Measurements from ENCODE around the gene ENTHD1.

ENTHD1 gene

GRCh38 chr22:39893526-39893925 is at the start of gene ENTHD1:
Gene ENTHD1, minus strand, starts transcription at chr22:39893760. Its CDS starts 6,012 bp downstream, at chr22:39887748.
- DNase-seq (ENCODE audit: low read depth), result no peak

- no peak for DNase-seq (ENCODE audit: low read depth)
Measured at GRCh38 chr22:39943337-39943736, 49.8 kb upstream of the ENTHD1 start.

- DNase-seq (ENCODE audit: low read depth), result no peak
Measured at GRCh38 chr22:39942439-39943230, 49.1 kb upstream of the ENTHD1 start.

GRCh38 chr22:39941601-39942000 is 48.0 kb upstream of the ENTHD1 start:
- DNase-seq (ENCODE audit: low read depth), result no peak

GRCh38 chr22:39940757-39941305 is 47.3 kb upstream of the ENTHD1 start:
- no peak for DNase-seq (ENCODE audit: low read depth)

- DNase-seq (ENCODE audit: low read depth), result no peak
Measured at GRCh38 chr22:39939830-39940229, 46.3 kb upstream of the ENTHD1 start.

- DNase-seq (ENCODE audit: low read depth), result no peak
Measured at GRCh38 chr22:39938509-39939111, 45.0 kb upstream of the ENTHD1 start.

GRCh38 chr22:39937906-39938305 is 44.3 kb upstream of the ENTHD1 start:
- no peak for DNase-seq (ENCODE audit: low read depth)

GRCh38 chr22:39936523-39937145 is 43.1 kb upstream of the ENTHD1 start:
- DNase-seq (ENCODE audit: low read depth), result no peak

GRCh38 chr22:39935612-39936011 is 42.1 kb upstream of the ENTHD1 start:
- DNase-seq (ENCODE audit: low read depth), result no peak

GRCh38 chr22:39935116-39935515 is 41.6 kb upstream of the ENTHD1 start:
- DNase-seq (ENCODE audit: low read depth), result no peak

- DNase-seq (ENCODE audit: low read depth), result no peak
Measured at GRCh38 chr22:39933741-39934140, 40.2 kb upstream of the ENTHD1 start.

- peak; percentile 36 for DNase-seq (ENCODE audit: low read depth)
Measured at GRCh38 chr22:39932918-39933649, 39.5 kb upstream of the ENTHD1 start.

- DNase-seq (ENCODE audit: low read depth), result no peak
Measured at GRCh38 chr22:39932166-39932565, 38.6 kb upstream of the ENTHD1 start.

GRCh38 chr22:39931251-39931650 is 37.7 kb upstream of the ENTHD1 start:
- no peak for DNase-seq (ENCODE audit: low read depth)

- no peak for DNase-seq (ENCODE audit: low read depth)
Measured at GRCh38 chr22:39928536-39929520, 35.3 kb upstream of the ENTHD1 start.

- no peak for DNase-seq (ENCODE audit: low read depth)
Measured at GRCh38 chr22:39927544-39927943, 34.0 kb upstream of the ENTHD1 start.

GRCh38 chr22:39926753-39927152 is 33.2 kb upstream of the ENTHD1 start:
- DNase-seq (ENCODE audit: low read depth), result no peak

- no peak for DNase-seq (ENCODE audit: low read depth)
Measured at GRCh38 chr22:39925909-39926679, 32.5 kb upstream of the ENTHD1 start.

- DNase-seq (ENCODE audit: low read depth), result no peak
Measured at GRCh38 chr22:39925273-39925672, 31.7 kb upstream of the ENTHD1 start.
